Endodermal cell (in vitro differentiated cells): ENCODE measurements around the gene ATP6V0D1. TPM values are rescaled to one million over a fixed set of nuclear protein-coding genes. Genes with fewer than 3 reads are reported as not detected.
A peak's percentile ranks its signal among the peaks of the same experiment; 100 is the strongest.

Experiments
- DNase-seq: peaks from one replicate; pipeline ENCODE4 v3.0.0-alpha.2; 2017
- H3K27ac ChIP-seq: 2 replicates; pipeline ENCODE4 v1.5.1; 2013; ENCODE audit warnings: mild to moderate bottlenecking, low read depth, low read length, moderate library complexity
- H3K27me3 ChIP-seq: 2 replicates; pipeline ENCODE4 v1.6.1; 2013; ENCODE audit warnings: mild to moderate bottlenecking, low read length, moderate library complexity; ENCODE audit not compliant: insufficient read depth, control insufficient read depth, poor library complexity, severe bottlenecking
- H3K36me3 ChIP-seq: 2 replicates; pipeline ENCODE4 v1.7.0; 2013; ENCODE audit warnings: mild to moderate bottlenecking, low read length, moderate library complexity; ENCODE audit not compliant: control insufficient read depth, insufficient read depth
- H3K4me1 ChIP-seq: one replicate; pipeline ENCODE4 v1.7.0; 2013; ENCODE audit warnings: low read length; ENCODE audit not compliant: control insufficient read depth, insufficient read depth
- H3K4me3 ChIP-seq: 2 replicates; pipeline ENCODE4 v1.5.1; 2013; ENCODE audit warnings: mild to moderate bottlenecking, low read length, moderate library complexity
- H3K9ac ChIP-seq: 2 replicates; pipeline ENCODE4 v1.6.1; 2013; ENCODE audit warnings: mild to moderate bottlenecking, low read length, moderate library complexity; ENCODE audit not compliant: poor library complexity, severe bottlenecking; ENCODE audit errors: extremely low read depth
- H3K9me3 ChIP-seq: 2 replicates; pipeline ENCODE4 v1.6.1; 2013; ENCODE audit warnings: mild to moderate bottlenecking, low read length, moderate library complexity; ENCODE audit not compliant: control insufficient read depth
- H3K27ac Mint-ChIP-seq: 2 replicates; pipeline ENCODE4 v1.8.0; 2020; ENCODE audit warnings: mixed read lengths
- H3K27me3 Mint-ChIP-seq: 2 replicates; pipeline ENCODE4 v1.8.0; 2021; ENCODE audit warnings: mild to moderate bottlenecking, mixed read lengths; ENCODE audit not compliant: insufficient read depth
- H3K36me3 Mint-ChIP-seq: 2 replicates; pipeline ENCODE4 v1.8.0; 2020; ENCODE audit warnings: low read depth, mixed read lengths
- H3K4me1 Mint-ChIP-seq: 2 replicates; pipeline ENCODE4 v1.8.0; 2020; ENCODE audit warnings: mixed read lengths
- H3K4me3 Mint-ChIP-seq: 2 replicates; pipeline ENCODE4 v1.8.0; 2020; ENCODE audit warnings: mild to moderate bottlenecking, moderate library complexity, mixed read lengths
- H3K9me3 Mint-ChIP-seq: 2 replicates; pipeline ENCODE4 v1.8.0; 2020; ENCODE audit warnings: mild to moderate bottlenecking, mixed read lengths
- CTCF ChIP-seq: fragments of 200-600 bp; sonication (generic); conservative IDR thresholded peaks from 2 replicates; pipeline ENCODE4 v1.5.0; 2021; ENCODE audit warnings: antibody characterized with exemption, mild to moderate bottlenecking
- WGBS, 2 experiments: methylation state at CpG; one replicate each; pipeline versions ENCODE4 v1.1.5 to v1.1.7; 2013; ENCODE audit warnings: missing lambda C conversion rate in 2 of 2, mixed read lengths in 1 of 2; ENCODE audit not compliant: insufficient coverage in 1 of 2, insufficient read length in 1 of 2; 5-methylcytosine and 5-hydroxymethylcytosine counted together
- total RNA-seq, 2 donors: library from RNA; stranded (reverse); fragmentation: NEBNext Ultra II Directional in 1 of 2; extraction: Animal tissue kit (Norgen Biotek cat#: 25700) in 1 of 2; gene quantifications; 2 replicates in 1 of 2; 3 replicates in 1 of 2; pipeline ENCODE4 v1.2.1, GENCODE V29; 2021

ATP6V0D1 gene
- total RNA-seq, 2 donors from 2014 or later, result 56.0 to 58.3 TPM

GRCh38 chr16:67433131-67433719 is 47.7 kb downstream of the ATP6V0D1 start:
- H3K9ac ChIP-seq, result no peak overlapping the region
- no peak overlapping the region for H3K27ac ChIP-seq
- H3K36me3 Mint-ChIP-seq, result peaks cover 11% of the 10 kb centered on the region
- peaks cover 6% of the 10 kb centered on the region for H3K36me3 ChIP-seq
- peaks cover 33% of the 10 kb centered on the region for H3K27me3 Mint-ChIP-seq
- no peak overlapping the region for H3K27ac Mint-ChIP-seq
- H3K9me3 ChIP-seq, result no peaks in the 10 kb centered on the region
- no peak overlapping the region for H3K4me3 Mint-ChIP-seq
- peaks cover 26% of the 10 kb centered on the region for H3K4me1 Mint-ChIP-seq
- DNase-seq, result no peak
- WGBS, 2 experiments, result 97 to 100% methylated on average over 4 to 5 of the region's 5 CpGs
- H3K9me3 Mint-ChIP-seq, result no peaks in the 10 kb centered on the region
- H3K27me3 ChIP-seq, result peaks cover 24% of the 10 kb centered on the region
- H3K4me1 ChIP-seq, result peaks cover 3% of the 10 kb centered on the region
- peak overlapping the region; percentile 85 for H3K4me3 ChIP-seq
- TF ChIP-seq CTCF, result no peak

GRCh38 chr16:67432506-67432890 is 48.5 kb downstream of the ATP6V0D1 start:
- peaks cover 5% of the 10 kb centered on the region for H3K36me3 Mint-ChIP-seq
- H3K4me3 ChIP-seq, result peak overlapping the region; percentile 85
- H3K4me3 Mint-ChIP-seq, result peak overlapping the region; percentile 63
- no peak for DNase-seq
- 79% methylated on average over 5 of the region's 5 CpGs for WGBS, 2 experiments
- H3K4me1 Mint-ChIP-seq, result peaks cover 26% of the 10 kb centered on the region
- no peaks in the 10 kb centered on the region for H3K9me3 ChIP-seq
- peak overlapping the region; percentile 83 for H3K27ac ChIP-seq
- H3K27ac Mint-ChIP-seq, result peak overlapping the region; percentile 87
- H3K9ac ChIP-seq, result peak overlapping the region; percentile 23
- H3K27me3 Mint-ChIP-seq, result peaks cover 33% of the 10 kb centered on the region
- TF ChIP-seq CTCF, result no peak
- H3K36me3 ChIP-seq, result peaks cover 4% of the 10 kb centered on the region
- H3K27me3 ChIP-seq, result peaks cover 24% of the 10 kb centered on the region
- peaks cover 3% of the 10 kb centered on the region for H3K4me1 ChIP-seq
- H3K9me3 Mint-ChIP-seq, result no peaks in the 10 kb centered on the region

DNA sequence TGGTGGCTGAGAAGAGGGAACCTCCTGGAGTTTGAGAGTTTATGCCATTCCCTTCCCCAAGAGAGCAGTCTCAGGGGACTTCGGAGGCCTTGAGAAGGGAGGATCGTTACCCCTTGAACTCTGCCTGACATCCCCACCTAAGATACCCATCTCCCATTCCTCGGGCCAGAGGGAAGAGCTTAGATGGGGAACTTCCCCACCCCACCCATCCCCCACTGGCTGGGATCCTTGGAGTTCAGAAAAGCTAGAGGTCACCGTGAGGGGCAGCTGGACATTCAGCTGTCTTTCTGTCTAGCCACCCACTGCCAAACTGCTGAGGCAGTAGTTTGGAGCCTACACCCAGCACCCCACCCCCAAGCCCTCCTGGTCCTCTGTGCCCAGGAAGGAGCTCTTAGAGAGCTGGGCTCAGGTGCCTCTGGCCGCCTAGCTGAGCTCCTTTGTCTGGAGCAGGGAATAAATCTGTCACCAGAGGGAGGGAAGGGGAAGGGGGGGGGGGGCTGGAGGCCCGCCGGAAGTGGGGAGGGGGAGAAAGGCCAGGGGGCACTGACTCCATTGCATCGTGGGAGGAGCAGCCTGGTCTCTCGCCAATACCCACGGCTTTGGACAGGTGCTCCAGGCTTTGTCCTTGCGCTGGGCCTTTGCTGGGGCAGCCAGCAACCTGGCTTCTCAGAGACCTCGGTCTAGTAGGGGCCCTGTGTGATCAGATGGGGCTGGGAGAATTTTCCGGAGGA is 49.0 kb downstream of the ATP6V0D1 start:
- Histone ChIP-seq H3K4me1 (peaks cover 3% of the 10 kb centered on the region), H3K27ac (peak overlapping the region; percentile 83), H3K36me3 (no peaks in the 10 kb centered on the region), H3K9me3 (no peaks in the 10 kb centered on the region), H3K4me3 (peak overlapping the region; percentile 85), H3K9ac (peak overlapping the region; percentile 69), H3K27me3 (peaks cover 24% of the 10 kb centered on the region)
- Mint-ChIP-seq H3K27me3 (peaks cover 33% of the 10 kb centered on the region), H3K9me3 (no peaks in the 10 kb centered on the region), H3K4me1 (peaks cover 26% of the 10 kb centered on the region), H3K4me3 (peak overlapping the region; percentile 63), H3K36me3 (peaks cover 3% of the 10 kb centered on the region), H3K27ac (peak overlapping the region; percentile 87)
- no peak for TF ChIP-seq CTCF
- peak; percentile 75 for DNase-seq
- 37 to 59% methylated on average over 6 to 13 of the region's 13 CpGs for WGBS, 2 experiments
